ENCODE data around the gene KANK2. TPM values are rescaled to one million over a fixed set of nuclear protein-coding genes. Genes with fewer than 3 reads are reported as not detected.
A peak's percentile ranks its signal among the peaks of the same experiment; 100 is the strongest.

Gene KANK2
- total and polyA plus RNA-seq, 10 of the 15 experiments (the other 5 are each of a cell fraction or from before 2014, with no cell fraction given), result 4.9 to 33.0 (median 21.0) TPM

- no peaks in the 10 kb centered on the region; the same call in 2 of the 3 replicates for H3K9me3 ChIP-seq (replicated peaks; ENCODE audit: control insufficient read depth, insufficient read depth, low read length)
- RAD21 ChIA-PET (ENCODE audit: unreplicated experiment), result interaction anchor here (1.0 kb wide), 1 partner anchor 26 kb away, joined by 3 read pairs; no protein-coding TSS in a partner anchor
- intact Hi-C loops (cut with micrococcal nuclease; ENCODE audit: unreplicated experiment) (loop anchor here (1.0 to 5.0 kb wide), 2 partner anchors 95 to 189 kb away; no protein-coding TSS in a partner anchor), in situ Hi-C loops (cut with MboI) (no loop called here)
- peak; percentile 86 for ATAC-seq
- H3K79me2 ChIP-seq (ENCODE audit: control insufficient read depth, insufficient read depth, low read length), result no peaks in the 10 kb centered on the region
- POLR2A ChIA-PET, result interaction anchor here (0.6 to 1.2 kb wide), 2 partner anchors 18 to 67 kb away, joined by 3 to 5 read pairs; no protein-coding TSS in a partner anchor
- peak; percentile 85 for FAIRE-seq
- no peak overlapping the region for H3K4me3 ChIP-seq
- no peak overlapping the region for H3K4me2 ChIP-seq (ENCODE audit: control insufficient read depth, insufficient read depth)
- no TSS peak for BruUV-seq (replicated peaks)
- SMC1A ChIA-PET (ENCODE audit: uncharacterized antibody, unreplicated experiment), result interaction anchor here (1.1 kb wide), 1 partner anchor 95 kb away, joined by 5 read pairs; no protein-coding TSS in a partner anchor
- H2AFZ ChIP-seq (ENCODE audit: control insufficient read depth, low read depth, low read length), result no peak overlapping the region
- CTCF ChIA-PET, result interaction anchor here (1.1 to 1.9 kb wide), 4 partner anchors 11 to 194 kb away, joined by 3 to 8 read pairs (median 5); no protein-coding TSS in a partner anchor
- no peaks in the 10 kb centered on the region for H3K4me1 ChIP-seq (ENCODE audit: control insufficient read depth, insufficient read depth, low read length)
- TF ChIP-seq, protein P1, sequence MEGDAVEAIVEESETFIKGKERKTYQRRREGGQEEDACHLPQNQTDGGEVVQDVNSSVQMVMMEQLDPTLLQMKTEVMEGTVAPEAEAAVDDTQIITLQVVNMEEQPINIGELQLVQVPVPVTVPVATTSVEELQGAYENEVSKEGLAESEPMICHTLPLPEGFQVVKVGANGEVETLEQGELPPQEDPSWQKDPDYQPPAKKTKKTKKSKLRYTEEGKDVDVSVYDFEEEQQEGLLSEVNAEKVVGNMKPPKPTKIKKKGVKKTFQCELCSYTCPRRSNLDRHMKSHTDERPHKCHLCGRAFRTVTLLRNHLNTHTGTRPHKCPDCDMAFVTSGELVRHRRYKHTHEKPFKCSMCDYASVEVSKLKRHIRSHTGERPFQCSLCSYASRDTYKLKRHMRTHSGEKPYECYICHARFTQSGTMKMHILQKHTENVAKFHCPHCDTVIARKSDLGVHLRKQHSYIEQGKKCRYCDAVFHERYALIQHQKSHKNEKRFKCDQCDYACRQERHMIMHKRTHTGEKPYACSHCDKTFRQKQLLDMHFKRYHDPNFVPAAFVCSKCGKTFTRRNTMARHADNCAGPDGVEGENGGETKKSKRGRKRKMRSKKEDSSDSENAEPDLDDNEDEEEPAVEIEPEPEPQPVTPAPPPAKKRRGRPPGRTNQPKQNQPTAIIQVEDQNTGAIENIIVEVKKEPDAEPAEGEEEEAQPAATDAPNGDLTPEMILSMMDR (IDR thresholded peaks at IDR 0.05 in 2 of 3, conservative IDR thresholded peaks at IDR 0.05 in 1 of 3; ENCODE audit: control insufficient read depth in 2 of 3, extremely low read depth in 1 of 3, insufficient read depth in 1 of 3, low read depth in 3 of 3, low read length in 3 of 3), result peak; percentile 71 to 93 (median 87)
- TF ChIP-seq HDAC6 (IDR thresholded peaks at IDR 0.05; ENCODE audit: unreplicated experiment), result no peak
- no peak for TF ChIP-seq IRF5 (IDR thresholded peaks at IDR 0.05; ENCODE audit: borderline replicate concordance)
- TF ChIP-seq RAD21 (IDR thresholded peaks at IDR 0.05; ENCODE audit: insufficient read depth, low read depth, low read length), result peak; percentile 46
- 0 out of 2 replicates have a peak, but pooled peaks have one; percentile 21 for TF ChIP-seq IKZF1 (conservative IDR thresholded peaks at IDR 0.05)
- peak; percentile 51; the same call in 1 of the 2 replicates for TF ChIP-seq YY1 (IDR thresholded peaks at IDR 0.05; ENCODE audit: low read depth, low read length)
- TF ChIP-seq SMARCA5 (IDR thresholded peaks at IDR 0.05), result peak; percentile 30; the same call in 1 of the 2 replicates
- peak; percentile 72 for TF ChIP-seq SMC3 (IDR thresholded peaks at IDR 0.05; ENCODE audit: borderline replicate concordance, low read length)
- TF ChIP-seq HDGF (IDR thresholded peaks at IDR 0.05), result peak; percentile 72; the same call in 1 of the 2 replicates
- TF ChIP-seq POLR2A (IDR thresholded peaks at IDR 0.05; ENCODE audit: low read depth, low read length), result peak; percentile 19; the same call in 1 of the 2 replicates
- TF ChIP-seq, protein P2, sequence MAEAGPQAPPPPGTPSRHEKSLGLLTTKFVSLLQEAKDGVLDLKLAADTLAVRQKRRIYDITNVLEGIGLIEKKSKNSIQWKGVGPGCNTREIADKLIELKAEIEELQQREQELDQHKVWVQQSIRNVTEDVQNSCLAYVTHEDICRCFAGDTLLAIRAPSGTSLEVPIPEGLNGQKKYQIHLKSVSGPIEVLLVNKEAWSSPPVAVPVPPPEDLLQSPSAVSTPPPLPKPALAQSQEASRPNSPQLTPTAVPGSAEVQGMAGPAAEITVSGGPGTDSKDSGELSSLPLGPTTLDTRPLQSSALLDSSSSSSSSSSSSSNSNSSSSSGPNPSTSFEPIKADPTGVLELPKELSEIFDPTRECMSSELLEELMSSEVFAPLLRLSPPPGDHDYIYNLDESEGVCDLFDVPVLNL (IDR thresholded peaks at IDR 0.05; ENCODE audit: low read depth, low read length), result no peak
- peaks cover 35 to 46% of the 10 kb centered on the region in 2 experiments for H3K36me3 ChIP-seq (ENCODE audit: control insufficient read depth in 2 of 2, insufficient read depth in 2 of 2, low read length in 1 of 2)
- WGBS (ENCODE audit: insufficient coverage, insufficient replicate concordance, low lambda C conversion rate, missing lambda C conversion rate), result 41% methylated on average over 19 of the region's 19 CpGs
- no peak overlapping the region for H3K9ac ChIP-seq (ENCODE audit: control insufficient read depth, insufficient read depth, low read length)
- no peaks in the 10 kb centered on the region; the same call in 1 of the 2 replicates for H4K20me1 ChIP-seq (ENCODE audit: control insufficient read depth, insufficient read depth)
- H3K27ac ChIP-seq (ENCODE audit: control insufficient read depth, insufficient read depth), result no peak overlapping the region
- no peak for DNase-seq (ENCODE audit: low read depth, low spot score)
- no peaks in the 10 kb centered on the region for H3K27me3 ChIP-seq (replicated peaks in 1 of 2; ENCODE audit: control insufficient read depth in 2 of 2, insufficient read depth in 2 of 2, low read length in 1 of 2)
Measured at GRCh38 chr19:11130824-11131455, 66.4 kb downstream of the KANK2 start.

All from GM12878 (cell line).